ENCODE results near the gene RNF17.

DNA sequence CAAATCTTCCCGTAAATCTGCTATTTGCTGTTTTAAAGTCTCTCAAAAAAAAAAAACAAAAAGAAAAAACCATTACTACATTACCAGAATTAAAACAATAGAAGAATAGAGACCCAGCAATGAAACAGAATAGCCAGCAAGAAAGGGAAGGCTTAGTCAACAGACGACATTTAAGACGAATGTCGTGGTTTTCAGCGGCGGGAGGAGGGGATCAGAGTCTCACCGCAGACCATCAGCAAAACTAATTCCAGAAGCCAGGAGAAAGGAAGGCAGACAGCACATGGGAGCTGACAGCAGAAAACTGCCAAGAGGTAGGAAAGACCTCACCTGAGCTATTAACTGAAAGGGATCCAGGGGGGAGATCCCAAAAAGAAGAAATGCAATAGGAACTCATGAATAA, 128.9 kb downstream of the RNF17 start:
- TF ChIP-seq, protein P1, sequence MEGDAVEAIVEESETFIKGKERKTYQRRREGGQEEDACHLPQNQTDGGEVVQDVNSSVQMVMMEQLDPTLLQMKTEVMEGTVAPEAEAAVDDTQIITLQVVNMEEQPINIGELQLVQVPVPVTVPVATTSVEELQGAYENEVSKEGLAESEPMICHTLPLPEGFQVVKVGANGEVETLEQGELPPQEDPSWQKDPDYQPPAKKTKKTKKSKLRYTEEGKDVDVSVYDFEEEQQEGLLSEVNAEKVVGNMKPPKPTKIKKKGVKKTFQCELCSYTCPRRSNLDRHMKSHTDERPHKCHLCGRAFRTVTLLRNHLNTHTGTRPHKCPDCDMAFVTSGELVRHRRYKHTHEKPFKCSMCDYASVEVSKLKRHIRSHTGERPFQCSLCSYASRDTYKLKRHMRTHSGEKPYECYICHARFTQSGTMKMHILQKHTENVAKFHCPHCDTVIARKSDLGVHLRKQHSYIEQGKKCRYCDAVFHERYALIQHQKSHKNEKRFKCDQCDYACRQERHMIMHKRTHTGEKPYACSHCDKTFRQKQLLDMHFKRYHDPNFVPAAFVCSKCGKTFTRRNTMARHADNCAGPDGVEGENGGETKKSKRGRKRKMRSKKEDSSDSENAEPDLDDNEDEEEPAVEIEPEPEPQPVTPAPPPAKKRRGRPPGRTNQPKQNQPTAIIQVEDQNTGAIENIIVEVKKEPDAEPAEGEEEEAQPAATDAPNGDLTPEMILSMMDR (IDR thresholded peaks at IDR 0.05 in 2 of 3, conservative IDR thresholded peaks at IDR 0.05 in 1 of 3; ENCODE audit: control insufficient read depth in 2 of 3, extremely low read depth in 1 of 3, insufficient read depth in 1 of 3, low read depth in 3 of 3, low read length in 3 of 3) = no peak
- TF ChIP-seq, protein P2, sequence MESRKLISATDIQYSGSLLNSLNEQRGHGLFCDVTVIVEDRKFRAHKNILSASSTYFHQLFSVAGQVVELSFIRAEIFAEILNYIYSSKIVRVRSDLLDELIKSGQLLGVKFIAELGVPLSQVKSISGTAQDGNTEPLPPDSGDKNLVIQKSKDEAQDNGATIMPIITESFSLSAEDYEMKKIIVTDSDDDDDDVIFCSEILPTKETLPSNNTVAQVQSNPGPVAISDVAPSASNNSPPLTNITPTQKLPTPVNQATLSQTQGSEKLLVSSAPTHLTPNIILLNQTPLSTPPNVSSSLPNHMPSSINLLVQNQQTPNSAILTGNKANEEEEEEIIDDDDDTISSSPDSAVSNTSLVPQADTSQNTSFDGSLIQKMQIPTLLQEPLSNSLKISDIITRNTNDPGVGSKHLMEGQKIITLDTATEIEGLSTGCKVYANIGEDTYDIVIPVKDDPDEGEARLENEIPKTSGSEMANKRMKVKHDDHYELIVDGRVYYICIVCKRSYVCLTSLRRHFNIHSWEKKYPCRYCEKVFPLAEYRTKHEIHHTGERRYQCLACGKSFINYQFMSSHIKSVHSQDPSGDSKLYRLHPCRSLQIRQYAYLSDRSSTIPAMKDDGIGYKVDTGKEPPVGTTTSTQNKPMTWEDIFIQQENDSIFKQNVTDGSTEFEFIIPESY (IDR thresholded peaks at IDR 0.05) = no peak
- TF ChIP-seq NR2C2 (IDR thresholded peaks at IDR 0.05; ENCODE audit: borderline replicate concordance, control insufficient read depth, insufficient read length, low read depth) = no peak
- TF ChIP-seq ZZZ3 (IDR thresholded peaks at IDR 0.05; ENCODE audit: control insufficient read depth, insufficient read length, low read depth) = no peak

All from GM12878 (cell line).